Skeletal muscle satellite cell (primary cell): ENCODE data around the gene RBM25. TPM values are rescaled to one million over a fixed set of nuclear protein-coding genes. Genes with fewer than 3 reads are reported as not detected.

Experiments
- H3K27me3 ChIP-seq: 2 replicates; pipeline ENCODE4 v1.7.0; 2013; ENCODE audit warnings: low read length; ENCODE audit not compliant: control insufficient read depth, insufficient read depth
- H3K36me3 ChIP-seq: 2 replicates; pipeline ENCODE4 v1.7.0; 2013; ENCODE audit warnings: mild to moderate bottlenecking, control low read depth, low read length; ENCODE audit not compliant: insufficient read depth
- H3K4me1 ChIP-seq: 2 replicates; pipeline ENCODE4 v1.7.0; 2013; ENCODE audit warnings: low read length; ENCODE audit not compliant: control insufficient read depth, insufficient read depth
- H3K4me2 ChIP-seq: 2 replicates; pipeline ENCODE4 v1.7.0; 2013; ENCODE audit warnings: mild to moderate bottlenecking, low read length
- H3K4me3 ChIP-seq: 2 replicates; pipeline ENCODE4 v1.7.0; 2013; ENCODE audit warnings: low read length
- H3K9ac ChIP-seq: 2 replicates; pipeline ENCODE4 v1.7.0; 2013; ENCODE audit warnings: mild to moderate bottlenecking, low read depth, low read length, moderate library complexity
- H3K9me3 ChIP-seq: replicated peaks from 2 replicates; pipeline ENCODE4 v1.7.0; 2013; ENCODE audit warnings: mild to moderate bottlenecking, control low read depth, low read length
- small RNA-seq: library from RNA; depleted of rRNA; stranded (forward); fragments of <200 nt; gene quantifications from one replicate; pipeline ENCODE3, GENCODE V24; 2012

The RBM25 gene

DNA sequence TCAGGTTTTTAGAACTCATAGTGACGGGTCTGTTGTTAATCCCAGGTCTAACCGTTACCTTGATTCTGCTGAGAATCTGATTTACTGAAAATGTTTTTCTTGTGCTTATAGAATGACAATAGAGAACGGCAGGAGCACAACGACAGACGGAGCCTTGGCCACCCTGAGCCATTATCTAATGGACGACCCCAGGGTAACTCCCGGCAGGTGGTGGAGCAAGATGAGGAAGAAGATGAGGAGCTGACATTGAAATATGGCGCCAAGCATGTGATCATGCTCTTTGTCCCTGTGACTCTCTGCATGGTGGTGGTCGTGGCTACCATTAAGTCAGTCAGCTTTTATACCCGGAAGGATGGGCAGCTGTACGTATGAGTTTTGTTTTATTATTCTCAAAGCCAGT lies 112.4 kb downstream of the RBM25 start:
- Histone ChIP-seq H3K36me3 (peaks cover 70% of the 10 kb centered on the region), H3K27me3 (no peaks in the 10 kb centered on the region), H3K9me3 (no peaks in the 10 kb centered on the region), H3K4me2 (no peak overlapping the region), H3K4me1 (no peaks in the 10 kb centered on the region), H3K9ac (no peak overlapping the region), H3K4me3 (no peak overlapping the region)

DNA sequence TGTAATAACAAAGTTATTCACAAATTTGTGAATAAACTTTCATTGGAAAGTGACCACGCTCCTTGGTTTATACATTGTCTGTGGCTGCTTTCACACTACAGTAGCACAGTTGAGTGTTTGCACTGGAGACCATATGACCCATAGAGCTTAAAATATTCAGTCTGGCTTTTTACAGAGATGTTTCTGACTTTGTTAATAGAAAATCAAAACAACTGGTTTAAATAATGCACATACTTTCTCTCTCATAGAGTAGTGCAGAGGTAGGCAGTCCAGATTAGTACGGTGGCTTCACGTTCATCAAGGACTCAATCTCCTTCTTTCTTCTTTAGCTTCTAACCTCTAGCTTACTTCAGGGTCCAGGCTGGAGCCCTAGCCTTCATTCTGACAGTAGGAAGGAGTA lies 114.2 kb downstream of the RBM25 start:
- peaks cover 74% of the 10 kb centered on the region for H3K36me3 ChIP-seq
- H3K4me2 ChIP-seq, result no peak overlapping the region
- H3K27me3 ChIP-seq, result no peaks in the 10 kb centered on the region
- no peak overlapping the region for H3K9ac ChIP-seq
- no peaks in the 10 kb centered on the region for H3K4me1 ChIP-seq
- no peak overlapping the region for H3K4me3 ChIP-seq
- H3K9me3 ChIP-seq, result no peaks in the 10 kb centered on the region

DNA sequence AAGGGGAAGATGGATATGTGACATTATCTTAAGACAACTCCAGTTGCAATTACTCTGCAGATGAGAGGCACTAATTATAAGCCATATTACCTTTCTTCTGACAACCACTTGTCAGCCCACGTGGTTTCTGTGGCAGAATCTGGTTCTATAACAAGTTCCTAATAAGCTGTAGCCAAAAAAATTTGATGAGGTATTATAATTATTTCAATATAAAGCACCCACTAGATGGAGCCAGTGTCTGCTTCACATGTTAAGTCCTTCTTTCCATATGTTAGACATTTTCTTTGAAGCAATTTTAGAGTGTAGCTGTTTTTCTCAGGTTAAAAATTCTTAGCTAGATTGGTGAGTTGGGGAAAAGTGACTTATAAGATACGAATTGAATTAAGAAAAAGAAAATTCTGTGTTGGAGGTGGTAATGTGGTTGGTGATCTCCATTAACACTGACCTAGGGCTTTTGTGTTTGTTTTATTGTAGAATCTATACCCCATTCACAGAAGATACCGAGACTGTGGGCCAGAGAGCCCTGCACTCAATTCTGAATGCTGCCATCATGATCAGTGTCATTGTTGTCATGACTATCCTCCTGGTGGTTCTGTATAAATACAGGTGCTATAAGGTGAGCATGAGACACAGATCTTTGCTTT lies 114.9 kb downstream of the RBM25 start:
- no peak overlapping the region for H3K4me3 ChIP-seq
- H3K36me3 ChIP-seq, result peaks cover 73% of the 10 kb centered on the region

More for the DNA sequence above, 114.9 kb downstream of the RBM25 start:
- Histone ChIP-seq H3K4me2 (no peak overlapping the region), H3K9ac (no peak overlapping the region), H3K27me3 (no peaks in the 10 kb centered on the region), H3K9me3 (no peaks in the 10 kb centered on the region), H3K4me1 (no peaks in the 10 kb centered on the region)

Small RNA genes lying within 50 kb of the gene (small RNA-seq; reads per million reads assigned to genes)
- not detected for gene RN7SL586P
